GM21423 (cell line): ENCODE data around the gene ZBTB21.
"Not testable (repeated sequence)": the region's sequence is repeated elsewhere in the genome, so short reads cannot be mapped to it uniquely, and the experiment has no call there.

Experiments
- ATAC-seq: cut with Tn5 transposase; IDR thresholded peaks from one replicate; pipeline ENCODE4 v1.9.1; 2021; ENCODE audit warnings: mild to moderate bottlenecking, moderate library complexity; ENCODE audit not compliant: unreplicated experiment

The ZBTB21 gene

DNA sequence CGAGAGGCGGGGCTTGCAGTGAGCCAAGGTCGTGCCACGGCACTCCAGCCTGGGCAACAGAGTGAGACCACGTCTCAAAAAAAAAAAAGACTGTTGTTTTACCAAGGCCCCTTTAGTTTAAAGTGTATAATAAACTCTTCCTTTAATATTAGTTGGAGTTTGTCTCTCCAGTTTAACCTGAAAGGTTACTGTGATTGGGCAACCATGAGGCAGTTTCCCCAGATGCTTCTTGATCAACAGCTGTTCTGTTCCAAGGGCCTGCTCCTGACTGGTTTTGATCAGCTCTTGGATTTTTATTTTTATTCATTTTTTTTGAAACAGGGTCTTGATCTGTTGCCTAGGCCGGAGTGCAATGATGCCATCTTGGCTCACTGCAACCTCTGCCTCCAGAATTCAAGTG, 38.3 kb downstream of the ZBTB21 start:
- ATAC-seq = no peak

DNA sequence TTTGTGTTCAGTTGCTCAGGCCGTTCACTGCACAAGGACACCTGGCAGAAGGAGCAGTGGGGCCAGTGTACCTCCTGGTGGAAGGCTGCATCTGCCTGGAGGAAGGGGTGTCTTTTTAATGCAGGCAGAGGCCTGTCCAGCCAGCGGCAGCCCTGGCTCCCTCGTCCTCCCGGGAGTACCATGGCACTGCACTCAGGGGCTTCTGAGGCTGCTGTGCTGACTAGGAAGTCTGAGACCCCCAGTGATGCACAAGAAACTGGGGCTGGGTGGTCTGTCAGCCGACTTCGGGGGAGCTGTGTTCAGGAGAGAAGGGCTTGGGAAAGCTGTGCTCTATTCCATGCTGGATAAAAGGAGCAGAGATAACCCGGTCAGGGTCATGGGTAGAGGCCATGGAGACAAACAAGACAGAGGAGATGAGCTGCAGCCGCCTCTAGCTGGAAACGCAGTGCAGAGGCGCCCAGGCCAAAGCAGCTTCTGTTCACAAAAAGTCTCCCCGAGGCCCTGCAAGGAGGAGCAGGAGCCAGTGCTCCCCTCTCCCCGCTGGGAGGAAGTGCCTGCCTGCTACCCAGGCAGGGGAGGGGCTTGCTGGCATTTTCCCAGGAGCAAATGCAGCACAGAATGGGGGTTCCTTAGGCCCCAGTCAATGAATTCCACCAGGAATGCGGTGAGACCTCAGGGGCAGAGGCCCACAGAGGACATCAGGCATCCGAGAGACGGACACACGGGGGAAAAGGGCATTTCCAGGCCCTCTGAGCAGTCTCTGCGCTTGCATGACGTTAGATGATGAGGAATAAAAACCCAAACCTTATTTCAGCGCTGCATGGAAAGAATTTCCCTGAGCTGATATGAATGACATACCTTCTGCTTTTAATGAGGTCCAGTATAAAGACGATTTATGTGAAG, 39.2 kb downstream of the ZBTB21 start:
- no peak for ATAC-seq

DNA sequence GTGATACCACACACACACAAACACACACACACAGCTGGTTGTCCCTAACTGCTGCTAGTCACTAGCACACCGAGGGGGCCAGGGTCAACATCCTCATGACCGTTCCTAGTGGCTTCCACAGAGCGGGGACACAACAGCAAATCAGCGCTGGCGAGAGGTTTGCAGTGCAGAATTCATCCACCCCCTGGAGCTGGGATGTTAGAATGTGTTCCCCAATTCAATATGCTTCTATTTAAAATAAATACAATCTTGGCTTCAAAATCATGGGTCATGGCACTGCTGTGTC, 40.1 kb downstream of the ZBTB21 start:
- ATAC-seq = no peak

DNA sequence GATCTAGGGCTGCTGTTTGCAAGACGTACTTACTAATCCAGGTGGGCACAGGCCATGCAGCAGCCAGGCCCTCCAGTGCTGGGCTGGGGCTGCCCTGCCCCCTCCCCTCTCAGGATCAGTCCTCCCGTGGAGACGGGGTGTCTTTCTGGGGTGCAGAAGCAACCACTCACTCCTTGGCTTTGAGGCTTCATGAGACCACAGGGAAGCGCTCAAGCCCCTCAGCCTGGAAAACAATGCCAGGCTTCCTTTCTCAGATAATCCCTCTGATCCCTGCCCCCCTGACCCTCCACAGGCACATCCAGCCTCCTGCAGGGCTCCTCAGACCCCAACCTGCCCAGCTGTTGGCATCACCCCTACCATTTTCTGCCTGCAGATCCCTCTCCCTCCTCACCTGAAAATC, 42.5 kb downstream of the ZBTB21 start:
- ATAC-seq = no peak

DNA sequence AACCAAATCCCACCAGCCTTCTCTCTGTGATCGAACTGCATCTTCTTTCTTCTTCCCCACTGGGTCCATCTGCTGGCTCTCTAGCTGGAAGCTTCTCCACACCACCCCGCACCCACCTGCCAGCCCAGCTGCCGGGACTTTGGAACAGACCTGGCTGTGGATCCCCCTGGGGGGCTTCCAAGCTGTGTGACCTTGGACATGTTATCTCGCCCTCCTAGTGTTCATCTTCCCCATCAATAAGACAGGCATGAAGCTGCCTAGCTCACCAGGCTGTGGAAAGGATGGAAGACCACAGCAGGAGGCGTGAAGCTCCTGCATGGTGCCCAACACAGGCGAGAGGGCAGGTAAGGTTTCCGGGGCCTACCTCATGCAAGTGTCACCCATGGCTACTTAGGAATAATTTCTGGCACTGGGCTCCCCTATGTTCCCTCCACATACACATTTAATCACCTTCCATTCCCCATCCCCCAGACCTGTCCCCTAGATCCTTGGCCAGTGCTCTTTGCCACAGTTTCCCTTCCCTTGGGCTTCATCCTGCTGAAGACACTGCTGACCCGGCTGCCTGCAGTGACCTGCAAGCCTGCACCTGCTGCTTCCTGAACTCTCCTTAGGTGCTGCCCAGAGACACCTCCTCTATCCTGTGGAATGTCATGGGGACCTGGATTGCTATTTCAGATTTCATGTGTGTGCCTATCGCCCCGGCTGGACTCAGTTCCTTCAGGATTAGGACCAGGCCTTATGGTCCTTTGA, 43.1 kb downstream of the ZBTB21 start:
- ATAC-seq = no peak

DNA sequence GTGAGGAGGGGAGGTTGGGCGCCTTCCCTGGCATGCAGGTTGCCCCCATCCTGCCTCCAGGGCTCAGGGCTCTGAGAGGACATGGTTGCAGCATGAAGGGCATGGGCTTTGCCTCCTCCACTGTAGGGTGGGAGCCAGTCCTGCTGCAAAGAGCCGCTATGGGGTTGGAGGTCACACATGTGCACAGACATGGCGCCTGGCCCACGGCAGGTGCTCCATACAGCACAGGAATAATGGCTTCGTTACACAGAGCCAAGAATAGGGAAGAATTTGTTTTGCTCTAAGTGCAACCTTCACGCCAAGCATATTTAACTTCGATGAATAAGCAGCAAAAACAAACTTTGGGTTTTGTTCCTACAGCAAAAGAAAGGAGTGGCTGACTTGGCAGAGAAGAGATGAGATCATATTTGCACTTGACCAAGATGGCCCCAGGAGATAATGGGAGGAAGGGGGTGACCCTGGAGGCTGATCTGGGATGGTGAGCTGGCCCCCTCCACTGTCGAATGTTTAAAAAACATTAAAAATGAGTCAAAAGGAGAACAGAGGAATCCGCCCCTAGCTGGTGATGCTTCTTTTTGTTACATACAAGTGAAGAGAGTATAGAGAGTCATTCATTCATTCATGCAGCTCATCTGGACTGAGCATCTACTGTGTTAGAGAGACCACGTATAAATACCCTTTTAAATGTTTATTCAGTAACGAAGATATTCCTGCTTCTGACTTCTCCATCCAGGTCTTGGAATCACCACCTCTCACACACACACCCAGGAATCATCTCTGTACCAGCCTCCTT, 43.9 kb downstream of the ZBTB21 start:
- ATAC-seq = no peak

DNA sequence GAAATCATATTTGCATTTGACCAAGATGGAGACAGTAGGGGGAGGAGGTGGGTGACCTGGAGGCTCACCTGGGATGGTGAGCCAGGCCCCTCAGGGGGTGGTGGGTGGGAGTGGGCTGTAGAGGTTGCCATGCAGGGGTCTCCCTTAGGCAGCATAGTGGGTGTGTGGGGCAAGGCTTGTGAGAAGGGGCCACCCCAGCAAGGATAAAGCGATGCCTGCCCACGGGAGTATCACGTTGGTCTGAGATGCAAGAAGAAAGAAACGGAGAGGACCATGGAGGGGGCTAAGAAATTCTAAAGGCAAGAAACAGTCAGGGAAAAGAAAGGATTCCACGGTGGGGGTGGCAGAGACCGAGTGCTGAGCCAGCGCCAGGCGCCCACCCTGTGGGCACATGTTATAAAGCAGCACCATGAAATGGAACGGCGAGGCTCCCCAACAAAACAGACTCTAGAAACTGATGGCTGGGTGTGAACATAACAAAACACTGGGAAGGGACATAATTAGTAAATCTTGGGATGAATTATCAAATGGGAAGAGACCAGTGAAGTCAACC, 44.6 kb downstream of the ZBTB21 start:
- ATAC-seq = no peak

DNA sequence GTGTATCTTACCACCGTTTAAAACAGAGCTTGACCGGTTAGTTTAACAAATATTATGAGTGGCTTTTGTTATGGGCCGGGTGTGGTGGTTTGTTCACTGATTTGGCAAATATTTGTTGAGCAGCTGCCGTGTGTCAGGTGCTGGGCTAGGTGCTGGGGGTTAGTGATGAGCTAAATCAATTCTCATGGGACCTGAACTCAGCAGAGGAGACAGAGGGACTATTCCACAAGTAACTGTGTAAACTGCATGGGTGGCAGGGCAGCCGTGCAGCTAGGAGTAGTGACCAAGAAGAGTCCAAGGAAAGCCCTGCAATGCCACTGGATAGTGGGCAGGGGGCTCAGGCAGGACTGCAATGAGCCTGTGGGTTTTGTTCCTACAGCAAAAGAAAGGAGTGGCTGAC, 45.1 kb downstream of the ZBTB21 start:
- no peak for ATAC-seq

DNA sequence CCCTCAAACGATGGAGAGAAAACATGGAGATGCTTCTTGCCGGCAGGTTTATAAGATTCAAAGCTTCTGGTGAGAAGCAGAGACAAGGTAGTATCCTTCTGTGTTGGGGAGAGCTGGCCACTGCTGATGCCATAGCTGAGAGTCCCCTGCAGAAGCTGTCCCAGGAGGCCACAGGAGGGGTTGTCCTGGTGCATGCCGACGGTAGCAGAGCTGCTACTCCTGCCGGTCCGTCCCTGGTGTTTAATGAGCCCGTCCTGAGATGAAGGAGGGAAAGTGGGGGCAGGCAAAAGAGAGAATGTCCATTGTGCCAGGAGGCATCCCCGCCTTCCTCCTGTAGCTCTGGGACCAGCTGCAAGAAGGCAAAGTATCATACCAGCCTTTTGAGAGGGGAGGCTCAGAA, 46.0 kb downstream of the ZBTB21 start:
- no peak for ATAC-seq

DNA sequence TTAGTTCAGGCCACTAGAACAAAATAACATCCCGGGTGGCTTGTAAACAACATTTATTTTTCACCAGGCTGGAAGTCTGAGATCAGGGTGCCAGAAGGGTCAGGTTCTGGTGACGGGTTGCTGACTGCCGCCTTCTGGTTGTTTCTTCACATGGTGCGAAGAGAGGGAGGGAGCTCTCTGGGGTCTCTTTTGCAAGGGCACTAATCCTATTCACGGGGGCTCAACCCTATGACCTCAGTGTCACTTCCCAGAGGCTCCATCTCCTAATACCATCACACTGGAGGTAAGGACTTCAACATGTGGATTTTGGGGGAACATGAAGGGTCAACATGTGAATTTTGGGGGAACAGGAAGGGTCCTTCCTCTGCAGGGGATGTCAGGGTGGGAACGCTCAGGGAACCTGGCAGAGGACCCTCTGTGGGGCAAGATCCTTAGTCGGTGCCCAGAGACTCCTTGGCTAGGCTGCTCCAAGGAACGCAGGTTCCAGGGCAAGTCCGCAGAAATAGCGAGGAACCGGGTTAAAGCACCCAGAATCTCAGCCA, 47.7 kb downstream of the ZBTB21 start:
- ATAC-seq = no peak

DNA sequence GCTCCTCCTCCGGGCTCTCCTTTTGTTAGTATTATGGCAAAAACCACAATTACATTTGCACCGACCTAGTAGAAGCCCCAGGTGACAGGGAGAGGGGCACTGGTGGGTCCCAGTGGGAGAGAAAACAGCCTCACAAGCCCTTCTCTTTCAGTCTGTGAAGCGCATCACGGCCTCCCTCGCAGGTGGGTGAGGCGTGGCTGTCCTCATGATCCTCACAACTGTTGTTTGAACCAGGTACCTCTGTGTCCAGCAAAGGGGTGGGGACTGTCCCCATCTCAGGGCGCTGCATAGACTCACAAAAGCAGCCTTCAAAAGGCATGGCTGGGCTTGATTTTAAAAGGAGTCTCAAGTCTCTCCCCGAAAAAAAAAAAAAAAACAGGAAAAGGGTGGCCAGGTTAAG, 48.4 kb downstream of the ZBTB21 start:
- no peak for ATAC-seq

DNA sequence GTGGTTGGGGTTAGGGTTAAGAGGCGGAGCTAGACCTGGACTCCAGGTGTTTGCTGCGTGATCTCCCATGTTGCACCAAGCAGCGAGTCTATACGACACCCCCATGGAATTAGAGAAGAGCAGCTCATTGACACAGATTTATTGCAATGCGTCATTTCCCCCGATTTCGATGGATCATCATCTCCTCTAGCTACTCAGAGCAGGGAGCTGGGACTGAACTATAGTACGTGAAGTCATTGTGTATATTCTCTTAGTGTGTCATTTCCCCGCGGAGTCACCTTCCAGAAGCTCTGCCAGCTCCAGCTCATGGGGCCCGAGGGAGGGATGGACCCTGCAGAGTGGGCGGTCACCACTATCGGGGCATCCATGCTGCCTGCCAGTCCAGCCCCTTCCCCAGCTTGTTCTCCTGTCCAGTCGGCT, 48.9 kb downstream of the ZBTB21 start:
- ATAC-seq = no peak

DNA sequence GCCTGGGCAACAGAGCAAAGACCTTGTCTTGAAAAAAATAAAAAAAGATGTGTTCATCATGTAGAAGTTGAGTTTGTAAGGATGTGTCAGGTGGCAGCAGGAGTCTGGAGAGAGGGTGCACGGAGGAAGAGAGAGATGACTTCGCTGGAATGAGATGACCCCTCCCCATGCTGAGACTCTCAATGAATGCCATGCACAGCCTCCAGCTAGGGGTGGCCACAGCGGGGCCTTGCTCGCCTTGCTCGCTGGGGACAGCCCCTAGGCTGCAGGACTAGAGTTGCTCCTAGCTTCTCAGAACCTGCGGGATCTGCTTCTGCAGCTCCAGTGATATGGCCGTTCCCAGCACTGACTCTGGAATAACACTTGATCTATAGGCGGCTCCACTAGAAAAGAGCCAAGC, 49.8 kb downstream of the ZBTB21 start:
- no peak for ATAC-seq

DNA sequence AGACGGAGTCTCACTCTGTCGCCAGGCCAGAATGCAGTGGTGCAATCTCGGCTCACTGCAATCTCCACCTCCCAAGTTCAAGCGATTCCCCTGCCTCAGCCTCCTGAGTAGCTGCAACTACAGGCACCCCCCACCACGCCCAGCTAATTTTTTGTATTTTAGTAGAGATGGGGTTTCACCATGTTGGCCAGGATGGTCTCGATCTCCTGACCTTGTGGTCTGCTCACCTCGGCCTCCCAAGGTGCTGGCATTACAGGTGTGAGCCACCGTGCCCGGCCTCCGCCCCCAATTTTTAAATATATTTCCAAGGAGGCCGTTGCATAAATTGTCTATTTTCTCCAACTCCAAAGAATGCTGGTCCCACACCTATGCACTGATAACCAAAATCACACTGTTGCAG, 50.5 kb downstream of the ZBTB21 start:
- not testable (repeated sequence) for ATAC-seq

DNA sequence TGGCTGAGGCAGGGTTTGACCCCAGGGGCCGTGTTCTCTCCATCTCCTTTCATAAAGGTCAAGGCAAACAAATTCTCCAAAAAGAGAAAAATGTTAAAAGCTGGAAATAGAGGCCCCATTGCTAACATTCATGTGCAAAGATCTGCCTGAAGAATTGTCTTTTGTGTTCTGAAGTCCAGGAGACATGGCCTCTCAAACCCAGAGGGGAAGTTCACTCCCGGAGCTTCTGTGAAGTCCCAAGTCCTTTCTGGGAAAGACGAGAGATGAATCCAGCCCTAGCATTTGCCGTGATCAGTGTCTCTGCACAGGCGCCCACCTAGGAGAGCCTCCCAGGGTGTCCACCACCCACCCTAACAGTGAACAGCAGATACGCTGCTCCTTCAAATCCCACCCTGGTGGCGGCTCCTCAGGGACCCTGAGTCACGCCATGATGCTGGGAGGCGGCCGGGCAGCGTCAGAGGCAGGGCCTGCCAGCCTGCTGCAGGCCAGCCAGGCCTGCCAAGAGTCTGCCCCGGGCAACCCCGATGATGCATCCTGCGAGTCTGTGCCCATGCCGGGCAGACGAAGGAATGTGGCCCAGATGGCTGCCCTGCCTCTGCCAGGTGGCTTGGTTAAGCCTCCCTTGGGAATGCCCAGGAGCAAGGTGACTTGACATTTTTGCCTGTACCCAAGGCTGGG, 51.1 kb downstream of the ZBTB21 start:
- no peak for ATAC-seq

DNA sequence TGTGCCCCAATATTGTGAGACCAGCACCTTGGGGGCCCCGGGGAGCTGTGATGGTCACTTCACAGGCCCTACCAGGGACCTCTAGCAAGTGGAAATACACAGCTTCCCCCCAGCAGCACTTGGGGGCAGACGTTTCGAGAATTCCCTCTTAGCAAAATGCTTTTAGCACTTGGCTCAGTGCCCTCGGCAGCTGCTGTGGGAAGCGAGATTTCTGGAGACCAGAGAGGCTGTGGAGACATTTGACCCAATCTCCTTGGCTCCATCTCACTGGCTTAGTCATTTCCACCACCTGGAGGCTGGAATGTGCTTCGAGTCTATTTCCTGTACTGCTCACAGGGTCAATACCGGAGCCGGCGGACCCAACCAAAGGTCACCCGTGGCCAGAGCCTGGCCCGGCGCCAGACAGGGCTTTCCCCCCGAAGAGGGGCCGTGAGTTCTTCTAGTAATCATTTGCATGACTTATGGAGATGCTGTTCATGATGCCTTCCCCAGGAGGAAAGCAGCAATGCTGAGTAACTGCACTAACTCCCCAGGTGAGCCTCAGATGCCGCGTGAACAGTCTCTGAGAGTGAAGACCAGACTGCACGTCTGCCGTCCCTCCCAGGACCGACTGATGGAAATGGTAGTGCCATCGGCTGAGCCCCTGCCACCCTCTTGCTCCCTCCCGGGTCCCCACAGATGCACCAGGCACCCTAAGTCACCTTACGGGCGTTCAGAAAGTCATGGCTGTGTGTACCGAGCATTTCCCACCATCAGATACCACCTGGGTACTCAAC, 52.0 kb downstream of the ZBTB21 start:
- ATAC-seq = no peak

DNA sequence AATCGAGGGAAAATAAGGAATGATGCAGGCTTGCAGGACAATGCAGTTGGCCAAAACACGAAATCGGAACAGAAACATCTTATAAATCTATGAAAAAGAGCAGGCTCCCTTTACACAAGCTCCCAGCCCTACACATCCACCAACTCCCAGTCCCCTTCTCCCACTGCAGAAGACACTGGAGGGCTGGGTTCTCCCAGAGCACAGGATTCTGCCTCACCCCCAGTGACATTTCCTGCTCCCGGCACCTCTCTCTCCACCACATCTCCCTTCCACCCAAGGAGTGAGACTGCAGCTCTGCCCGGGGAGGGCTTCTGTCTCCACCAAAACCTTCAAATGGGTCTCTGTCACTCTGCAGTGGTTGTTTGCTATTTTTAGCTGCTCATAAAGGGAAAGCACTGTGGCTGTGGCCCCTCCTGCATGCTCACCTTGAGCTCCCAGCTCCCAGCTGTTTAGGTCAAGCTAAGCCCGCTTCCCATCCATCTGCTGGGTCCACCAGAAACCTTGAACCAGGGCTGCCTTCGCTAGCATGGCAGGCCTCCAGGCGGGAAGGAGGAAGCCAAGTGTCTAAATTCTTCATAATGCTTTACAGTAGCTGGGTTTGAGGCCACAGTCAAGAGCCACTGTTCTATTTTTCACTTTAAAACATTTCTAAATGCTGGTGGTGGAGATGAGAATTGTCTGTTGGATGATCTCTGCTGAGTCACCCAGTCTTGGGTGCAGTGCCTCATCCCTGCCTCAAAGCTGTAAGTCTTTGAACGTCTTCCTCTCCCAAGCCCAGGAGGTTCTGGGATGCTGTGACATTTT, 53.0 kb downstream of the ZBTB21 start:
- no peak for ATAC-seq

DNA sequence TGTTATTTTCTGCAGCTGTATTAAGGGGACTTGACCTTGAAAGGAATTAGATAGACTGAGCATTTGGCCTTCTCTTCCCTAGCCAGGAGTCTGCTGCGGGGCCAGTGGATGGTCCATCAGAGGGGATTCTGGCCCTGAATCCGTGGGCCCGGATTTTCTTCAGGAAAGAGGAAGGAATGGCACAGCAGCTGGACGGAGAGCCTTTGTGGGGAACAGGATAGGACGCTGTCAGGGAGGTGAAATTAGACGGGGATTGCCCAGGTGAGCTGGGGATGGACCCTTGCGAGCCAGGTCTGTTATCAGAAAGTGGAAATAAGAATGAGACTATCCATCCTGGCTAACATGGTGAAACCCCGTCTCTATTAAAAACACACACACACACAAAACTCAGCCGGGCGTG, 54.6 kb downstream of the ZBTB21 start:
- ATAC-seq = no peak
